ENCODE results near the gene CHD5. TPM values are rescaled to one million over a fixed set of nuclear protein-coding genes. Genes with fewer than 3 reads are reported as not detected.

The CHD5 gene
- polyA plus RNA-seq, 2 of the 4 experiments (the other 2 are of a cell fraction) = 0.21 to 0.66 TPM

DNA sequence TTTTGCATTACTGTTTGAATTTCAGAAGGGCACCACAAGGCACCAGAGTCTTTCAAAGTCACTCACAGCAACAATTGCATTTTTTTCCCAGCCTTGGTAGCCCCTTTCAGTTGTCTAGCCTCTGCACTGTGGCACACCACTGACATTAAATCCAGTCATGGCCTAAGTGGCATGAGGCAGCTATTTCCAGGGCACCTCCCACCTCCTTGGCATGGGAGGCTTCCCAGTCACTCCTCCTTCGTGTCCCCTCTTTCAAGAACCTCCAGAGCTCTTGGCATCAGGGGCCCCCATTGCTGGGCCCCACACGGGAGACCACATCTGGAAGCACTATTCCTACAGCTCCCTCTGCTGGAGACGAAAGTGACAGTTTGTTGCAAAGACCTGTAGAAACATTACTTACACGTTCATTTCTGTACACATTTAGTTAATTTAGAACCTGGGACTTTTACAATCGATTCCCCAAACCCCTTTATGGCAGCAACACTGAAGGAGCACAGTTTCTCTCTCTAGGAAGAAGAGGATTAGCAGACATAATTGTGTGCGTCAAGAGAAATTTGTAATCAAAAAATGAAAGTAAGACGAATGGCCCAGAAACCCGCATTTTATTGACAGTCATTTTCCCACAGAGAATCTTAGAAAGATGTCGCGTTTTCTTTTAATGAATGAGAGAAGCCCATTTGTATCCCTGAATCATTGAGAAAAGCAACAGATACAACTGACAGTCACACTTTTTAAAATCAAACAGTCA, 5.7 kb upstream of the CHD5 start:
- no peak for FAIRE-seq
- POLR2A ChIA-PET = interaction anchor here (1.0 kb wide), 1 partner anchor 19 kb away, joined by 3 read pairs; no protein-coding TSS in a partner anchor
- no peak for DNase-seq (ENCODE audit: low read depth in 1 of 2, low spot score in 1 of 2)
- Histone ChIP-seq H3K4me1 (peaks cover 9% of the 10 kb centered on the region; the same call in 2 of the 3 replicates), H3K27ac (no peak overlapping the region), H3K4me2 (no peak overlapping the region), H3K9me3 (no peaks in the 10 kb centered on the region), H3K4me3 (no peak overlapping the region)
- 71% methylated on average over 10 of the region's 10 CpGs for WGBS (ENCODE audit: missing lambda C conversion rate)
- CTCF ChIA-PET = interaction anchor here (1.0 to 1.6 kb wide), 8 partner anchors 9 to 193 kb away, joined by 3 to 9 read pairs (median 6); partner anchors contain the start of gene RPL22
- TF ChIP-seq NFE2L2 (conservative IDR thresholded peaks at IDR 0.05; ENCODE audit: low read length) = no peak
- TF ChIP-seq, protein P1, sequence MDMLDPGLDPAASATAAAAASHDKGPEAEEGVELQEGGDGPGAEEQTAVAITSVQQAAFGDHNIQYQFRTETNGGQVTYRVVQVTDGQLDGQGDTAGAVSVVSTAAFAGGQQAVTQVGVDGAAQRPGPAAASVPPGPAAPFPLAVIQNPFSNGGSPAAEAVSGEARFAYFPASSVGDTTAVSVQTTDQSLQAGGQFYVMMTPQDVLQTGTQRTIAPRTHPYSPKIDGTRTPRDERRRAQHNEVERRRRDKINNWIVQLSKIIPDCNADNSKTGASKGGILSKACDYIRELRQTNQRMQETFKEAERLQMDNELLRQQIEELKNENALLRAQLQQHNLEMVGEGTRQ (IDR thresholded peaks at IDR 0.05) = no peak
- TF ChIP-seq TP53 (CRISPR knock-in tag; IDR thresholded peaks at IDR 0.05) = no peak
- no peak for TF ChIP-seq NPAS2 (CRISPR knock-in tag; IDR thresholded peaks at IDR 0.05; ENCODE audit: borderline replicate concordance)
- TF ChIP-seq JUNB (IDR thresholded peaks at IDR 0.05) = no peak
- TF ChIP-seq, protein P2, sequence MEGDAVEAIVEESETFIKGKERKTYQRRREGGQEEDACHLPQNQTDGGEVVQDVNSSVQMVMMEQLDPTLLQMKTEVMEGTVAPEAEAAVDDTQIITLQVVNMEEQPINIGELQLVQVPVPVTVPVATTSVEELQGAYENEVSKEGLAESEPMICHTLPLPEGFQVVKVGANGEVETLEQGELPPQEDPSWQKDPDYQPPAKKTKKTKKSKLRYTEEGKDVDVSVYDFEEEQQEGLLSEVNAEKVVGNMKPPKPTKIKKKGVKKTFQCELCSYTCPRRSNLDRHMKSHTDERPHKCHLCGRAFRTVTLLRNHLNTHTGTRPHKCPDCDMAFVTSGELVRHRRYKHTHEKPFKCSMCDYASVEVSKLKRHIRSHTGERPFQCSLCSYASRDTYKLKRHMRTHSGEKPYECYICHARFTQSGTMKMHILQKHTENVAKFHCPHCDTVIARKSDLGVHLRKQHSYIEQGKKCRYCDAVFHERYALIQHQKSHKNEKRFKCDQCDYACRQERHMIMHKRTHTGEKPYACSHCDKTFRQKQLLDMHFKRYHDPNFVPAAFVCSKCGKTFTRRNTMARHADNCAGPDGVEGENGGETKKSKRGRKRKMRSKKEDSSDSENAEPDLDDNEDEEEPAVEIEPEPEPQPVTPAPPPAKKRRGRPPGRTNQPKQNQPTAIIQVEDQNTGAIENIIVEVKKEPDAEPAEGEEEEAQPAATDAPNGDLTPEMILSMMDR (IDR thresholded peaks at IDR 0.05) = peak; percentile 52
- TF ChIP-seq SMC3 (IDR thresholded peaks at IDR 0.05) = peak; percentile 35; the same call in 1 of the 3 replicates
- peak; percentile 25 to 40; a peak in 2 of 5 replicates for TF ChIP-seq RAD21 (conservative IDR thresholded peaks at IDR 0.05 in 1 of 2, IDR thresholded peaks at IDR 0.05 in 1 of 2)
- no peak for ATAC-seq

DNA sequence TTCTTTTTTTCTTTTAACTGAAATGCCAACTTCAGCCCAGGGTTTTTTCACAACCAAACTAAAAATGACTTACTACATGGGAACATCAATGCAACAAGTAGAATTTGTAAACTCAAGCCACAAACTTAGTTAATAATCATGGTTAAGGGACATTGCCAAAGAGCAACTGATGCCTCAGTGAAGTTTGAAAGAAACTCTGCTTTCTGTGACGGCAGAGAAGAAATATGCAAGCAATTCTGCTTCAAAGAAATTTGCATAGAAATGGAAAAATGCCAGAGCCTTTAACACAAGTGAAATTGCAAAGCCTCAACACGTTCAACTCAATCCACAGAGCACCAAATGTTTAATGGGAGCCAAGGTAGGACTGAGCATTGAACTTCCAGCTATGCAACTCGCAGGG, 5.0 kb upstream of the CHD5 start:
- H3K4me1 ChIP-seq = peaks cover 9% of the 10 kb centered on the region; the same call in 2 of the 3 replicates
- no peak overlapping the region for H3K4me3 ChIP-seq
- ChIA-PET POLR2A (interaction anchor here (1.0 kb wide), 1 partner anchor 19 kb away, joined by 3 read pairs; no protein-coding TSS in a partner anchor), CTCF (interaction anchor here (1.0 to 1.6 kb wide), 8 partner anchors 8 to 192 kb away, joined by 3 to 9 read pairs (median 6); partner anchors contain the start of gene RPL22)
- DNase-seq (ENCODE audit: low read depth in 1 of 2, low spot score in 1 of 2) (no peak), ATAC-seq (no peak), FAIRE-seq (no peak)
- no peak overlapping the region for H3K27ac ChIP-seq
- no peak overlapping the region for H3K4me2 ChIP-seq
- WGBS (ENCODE audit: missing lambda C conversion rate) = 92% methylated on average over 3 of the region's 3 CpGs
- H3K9me3 ChIP-seq = no peaks in the 10 kb centered on the region
- TF ChIP-seq HOXA7 (CRISPR knock-in tag; IDR thresholded peaks at IDR 0.05) (no peak), CBX8 (IDR thresholded peaks at IDR 0.05) (no peak), SREBF2 (IDR thresholded peaks at IDR 0.05) (no peak), RCOR1 (IDR thresholded peaks at IDR 0.05; ENCODE audit: low read depth, low read length) (no peak), CHD2 (IDR thresholded peaks at IDR 0.05; ENCODE audit: low read length, partially characterized antibody) (no peak), RAD21 (conservative IDR thresholded peaks at IDR 0.05 in 1 of 2, IDR thresholded peaks at IDR 0.05 in 1 of 2) (no peak), POLR2AphosphoS2 (conservative IDR thresholded peaks at IDR 0.05; ENCODE audit: low read length) (no peak), FOSL2 (IDR thresholded peaks at IDR 0.05) (no peak), FOSL2 (CRISPR knock-in tag; IDR thresholded peaks at IDR 0.05) (no peak)

DNA sequence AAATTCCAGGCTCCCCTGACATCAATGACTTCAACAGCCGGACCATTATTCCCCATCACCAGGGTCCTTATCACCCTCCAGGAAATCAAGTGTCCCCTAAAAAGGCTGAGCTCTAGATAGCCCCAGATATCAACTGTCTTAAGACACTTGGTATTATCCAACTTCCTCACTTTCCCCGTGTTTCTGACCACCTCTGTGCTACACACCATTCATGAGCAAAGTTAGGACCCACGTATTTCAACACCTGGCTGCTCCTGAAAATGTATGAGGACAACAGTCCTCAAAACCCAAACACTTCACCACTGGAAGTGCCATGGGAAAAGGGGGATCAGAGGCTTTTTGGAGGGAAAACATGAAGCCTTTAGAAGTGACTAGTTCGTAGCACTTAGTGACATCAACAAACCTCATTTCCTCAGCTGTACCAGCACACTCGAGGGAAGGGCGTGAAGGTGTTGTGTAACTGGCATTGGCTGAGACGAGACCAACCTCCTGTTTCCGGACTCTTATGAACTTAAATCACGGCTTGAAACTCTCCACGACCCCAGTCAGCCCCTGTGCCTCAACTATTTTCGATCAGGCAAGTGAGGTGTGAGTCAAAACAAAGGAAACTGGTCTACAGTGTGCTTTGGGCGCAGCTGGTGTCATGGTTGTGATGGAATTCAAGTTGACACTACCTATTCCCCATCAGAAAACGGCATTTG, 4.1 kb upstream of the CHD5 start:
- WGBS (ENCODE audit: missing lambda C conversion rate) = 79% methylated on average over 13 of the region's 13 CpGs
- ChIA-PET CTCF (interaction anchor here (1.0 to 1.6 kb wide), 3 partner anchors 14 to 61 kb away, joined by 3 to 4 read pairs (median 3); no protein-coding TSS in a partner anchor), POLR2A (interaction anchor here (0.5 kb wide), 1 partner anchor 306 kb away, joined by 4 read pairs; no protein-coding TSS in a partner anchor)
- ATAC-seq = peak in 1 of 2 experiments; percentile 9; a peak in 3 of 6 replicates
- H3K9me3 ChIP-seq = no peaks in the 10 kb centered on the region
- peaks cover 9% of the 10 kb centered on the region for H3K4me1 ChIP-seq
- no peak for FAIRE-seq
- TF ChIP-seq POLR2AphosphoS2 (conservative IDR thresholded peaks at IDR 0.05; ENCODE audit: low read length) (peak; percentile 50; the same call in 1 of the 2 replicates), EP300 (IDR thresholded peaks at IDR 0.05) (no peak), FOXS1 (CRISPR knock-in tag; IDR thresholded peaks at IDR 0.05) (no peak), RARB (CRISPR knock-in tag; IDR thresholded peaks at IDR 0.05) (no peak), MAFK (IDR thresholded peaks at IDR 0.05; ENCODE audit: partially characterized antibody) (no peak)
- H3K27ac ChIP-seq = no peak overlapping the region
- H3K4me2 ChIP-seq = no peak overlapping the region
- no peak for DNase-seq (ENCODE audit: low read depth in 1 of 2, low spot score in 1 of 2)
- H3K4me3 ChIP-seq = no peak overlapping the region
